Middle frontal gyrus (tissue), 1 donor: ENCODE data around the gene HOATZ.

Experiments used
- DNase-seq: peaks from one replicate; pipeline ENCODE4 v3.0.0-alpha.2; 2015; ENCODE audit warnings: low spot score; ENCODE audit errors: extremely low spot score

The HOATZ gene

GRCh38 chr11:111575740-111576139 lies 61.2 kb downstream of the HOATZ start:
- DNase-seq = no peak

GRCh38 chr11:111577821-111578220 lies 63.2 kb downstream of the HOATZ start:
- no peak for DNase-seq

- no peak for DNase-seq
These were observed 66.8 kb downstream of the HOATZ start for GRCh38 chr11:111581341-111581740.

- DNase-seq = no peak
These were observed 67.6 kb downstream of the HOATZ start for GRCh38 chr11:111582163-111582562.

- DNase-seq = no peak
These were observed 68.3 kb downstream of the HOATZ start for GRCh38 chr11:111582881-111583280.

GRCh38 chr11:111585371-111585770 lies 70.8 kb downstream of the HOATZ start:
- DNase-seq = no peak

- no peak for DNase-seq
These were observed 71.8 kb downstream of the HOATZ start for GRCh38 chr11:111586388-111586831.
